MCF 10A (cell line): Measurements from ENCODE around the gene ADAMTS13. TPM values are rescaled to one million over a fixed set of nuclear protein-coding genes. Genes with fewer than 3 reads are reported as not detected.
A peak's percentile ranks its signal among the peaks of the same experiment; 100 is the strongest.

Source experiments
- BruUV-seq: library from RNA; stranded (reverse); fragments of 400-500 nt; replicated peaks from 2 replicates; lab custom pipeline; 2021; lab: Mats Ljungman, UMichigan
- CTCF ChIA-PET: fragments of 300-600 bp; sonication (Branson Sonifier 250); formaldehyde crosslinking; extraction: SDS; loops from one replicate; lab custom pipeline; 2021; ENCODE audit warnings: antibody characterized with exemption, inconsistent platforms; lab: Yijun Ruan, JAX
- POLR2A ChIA-PET: fragments of 300-600, 350-650 bp; sonication (Branson Sonifier 250); formaldehyde crosslinking; extraction: SDS; loops from one replicate; lab custom pipeline; 2020; ENCODE audit warnings: antibody characterized with exemption, inconsistent platforms; lab: Yijun Ruan, JAX
- DNase-seq: peaks from one replicate; pipeline ENCODE4 v3.0.0-alpha.2; 2018; ENCODE audit not compliant: unreplicated experiment
- H3K27ac Mint-ChIP-seq: one replicate; pipeline ENCODE4 v1.8.0; 2022; ENCODE audit warnings: mild to moderate bottlenecking, low read depth, mixed read lengths; ENCODE audit not compliant: unreplicated experiment
- H3K27me3 Mint-ChIP-seq: one replicate; pipeline ENCODE4 v1.8.0; 2022; ENCODE audit warnings: mixed read lengths; ENCODE audit not compliant: insufficient read depth, unreplicated experiment
- H3K36me3 Mint-ChIP-seq: one replicate; pipeline ENCODE4 v1.8.0; 2022; ENCODE audit warnings: mild to moderate bottlenecking, moderate library complexity, mixed read lengths; ENCODE audit not compliant: insufficient read depth, unreplicated experiment
- H3K4me1 Mint-ChIP-seq: one replicate; pipeline ENCODE4 v1.8.0; 2022; ENCODE audit warnings: mixed read lengths; ENCODE audit not compliant: insufficient read depth, unreplicated experiment
- H3K4me3 Mint-ChIP-seq: one replicate; pipeline ENCODE4 v1.8.0; 2022; ENCODE audit warnings: mild to moderate bottlenecking, moderate library complexity, mixed read lengths; ENCODE audit not compliant: unreplicated experiment
- H3K9me3 Mint-ChIP-seq: one replicate; pipeline ENCODE4 v1.8.0; 2022; ENCODE audit warnings: mixed read lengths; ENCODE audit not compliant: unreplicated experiment
- CTCF ChIP-seq: fragments of 200-600 bp; IDR thresholded peaks from one replicate; pipeline ENCODE4 v1.8.0; 2022; ENCODE audit warnings: antibody characterized with exemption, mild to moderate bottlenecking; ENCODE audit not compliant: unreplicated experiment
- intact Hi-C: fragments of 100-400 bp; cut with micrococcal nuclease; formaldehyde crosslinking; loops from 2 replicates; pipeline ENCODE4 v1.14.1; 2022
- total RNA-seq: library from RNA; stranded (reverse); gene quantifications from 2 replicates; pipeline ENCODE4 v1.2.3, GENCODE V29; 2022

The ADAMTS13 gene
- total RNA-seq, 1 experiment from 2014 or later: 4.1 TPM

- no TSS peak for BruUV-seq
- no peak for TF ChIP-seq CTCF
- Mint-ChIP-seq H3K4me1 (no peaks in the 10 kb centered on the region), H3K4me3 (no peak overlapping the region), H3K27me3 (no peaks in the 10 kb centered on the region), H3K27ac (no peak overlapping the region), H3K9me3 (no peaks in the 10 kb centered on the region), H3K36me3 (peaks cover 6% of the 10 kb centered on the region)
- intact Hi-C loops: no loop called here
- CTCF ChIA-PET: interaction anchor here (0.9 kb wide), 1 partner anchor 58 kb away, joined by 4 read pairs; no protein-coding TSS in a partner anchor
- POLR2A ChIA-PET: no interaction called here
- no peak for DNase-seq
Measured at GRCh38 chr9:133474853-133475252, 52.7 kb downstream of the ADAMTS13 start.

GRCh38 chr9:133475292-133476012 is 53.3 kb downstream of the ADAMTS13 start:
- no peak for TF ChIP-seq CTCF
- intact Hi-C loops: no loop called here
- no TSS peak for BruUV-seq
- ChIA-PET CTCF (interaction anchor here (0.9 kb wide), 2 partner anchors 11 to 59 kb away, joined by 3 to 4 read pairs; no protein-coding TSS in a partner anchor), POLR2A (no interaction called here)
- no peaks in the 10 kb centered on the region for H3K27me3 Mint-ChIP-seq
- no peak for DNase-seq
- H3K36me3 Mint-ChIP-seq: peaks cover 6% of the 10 kb centered on the region
- no peak overlapping the region for H3K27ac Mint-ChIP-seq
- H3K4me1 Mint-ChIP-seq: no peaks in the 10 kb centered on the region
- no peak overlapping the region for H3K4me3 Mint-ChIP-seq
- no peaks in the 10 kb centered on the region for H3K9me3 Mint-ChIP-seq

- TF ChIP-seq CTCF: no peak
- POLR2A ChIA-PET: no interaction called here
- Mint-ChIP-seq H3K27ac (no peak overlapping the region), H3K4me3 (no peak overlapping the region), H3K27me3 (no peaks in the 10 kb centered on the region), H3K36me3 (peaks cover 6% of the 10 kb centered on the region), H3K4me1 (no peaks in the 10 kb centered on the region), H3K9me3 (no peaks in the 10 kb centered on the region)
- no TSS peak for BruUV-seq
- intact Hi-C loops: no loop called here
- peak; percentile 35 for DNase-seq
- CTCF ChIA-PET: interaction anchor here (0.6 to 1.0 kb wide), 4 partner anchors 10 to 295 kb away, joined by 3 read pairs; no protein-coding TSS in a partner anchor
Measured at GRCh38 chr9:133476036-133476931, 54.1 kb downstream of the ADAMTS13 start.

GRCh38 chr9:133476941-133477340 is 54.8 kb downstream of the ADAMTS13 start:
- no peak for DNase-seq
- Mint-ChIP-seq H3K4me3 (no peak overlapping the region), H3K9me3 (no peaks in the 10 kb centered on the region), H3K27ac (no peak overlapping the region), H3K4me1 (no peaks in the 10 kb centered on the region), H3K27me3 (no peaks in the 10 kb centered on the region), H3K36me3 (peaks cover 6% of the 10 kb centered on the region)
- intact Hi-C loops: no loop called here
- BruUV-seq: no TSS peak
- CTCF ChIA-PET: interaction anchor here (0.5 to 1.0 kb wide), 3 partner anchors 82 to 298 kb away, joined by 3 read pairs; no protein-coding TSS in a partner anchor
- POLR2A ChIA-PET: no interaction called here
- no peak for TF ChIP-seq CTCF
